ENCODE results near the gene SNTG2. TPM values are rescaled to one million over a fixed set of nuclear protein-coding genes. Genes with fewer than 3 reads are reported as not detected.

The SNTG2 gene
- total and polyA plus RNA-seq, 7 donors = 0.26 to 1.7 (median 0.73) TPM; not detected in 2

GRCh38 chr2:1402064-1402463 is 451.4 kb downstream of the SNTG2 start:
- no peaks in the 10 kb centered on the region for H3K4me1 ChIP-seq
- no peak for TF ChIP-seq CTCF (IDR thresholded peaks at IDR 0.05)
- peaks cover 0 to 3% (median 0%) of the 10 kb centered on the region in 3 donors for H3K27me3 ChIP-seq (ENCODE audit: insufficient read depth in 3 of 3, low read length in 2 of 3)
- no peaks in the 10 kb centered on the region for H3K9me3 ChIP-seq
- ATAC-seq = no peak
- H3K36me3 ChIP-seq (ENCODE audit: insufficient read depth in 1 of 2, low read depth in 1 of 2) = no peaks in the 10 kb centered on the region
- DNase-seq = no peak
- no peak overlapping the region for H3K27ac ChIP-seq
- WGBS, 3 donors = 74 to 83% (median 76%) methylated on average over 9 of the region's 9 CpGs
- H3K4me3 ChIP-seq = no peak overlapping the region
- intact Hi-C loops (cut with DNase I) = no loop called here

- ATAC-seq (no peak), DNase-seq (no peak)
- no peaks in the 10 kb centered on the region for H3K36me3 ChIP-seq (ENCODE audit: insufficient read depth in 1 of 2, low read depth in 1 of 2)
- intact Hi-C loops (cut with DNase I) = no loop called here
- peaks cover 0 to 3% (median 0%) of the 10 kb centered on the region in 3 donors for H3K27me3 ChIP-seq (ENCODE audit: insufficient read depth in 3 of 3, low read length in 2 of 3)
- no peak overlapping the region for H3K27ac ChIP-seq
- H3K9me3 ChIP-seq = no peaks in the 10 kb centered on the region
- H3K4me3 ChIP-seq = no peak overlapping the region
- TF ChIP-seq CTCF (IDR thresholded peaks at IDR 0.05) = no peak
- H3K4me1 ChIP-seq = no peaks in the 10 kb centered on the region
- 60 to 75% (median 63%) methylated on average over 12 of the region's 12 CpGs for WGBS, 3 donors
Observed at GRCh38 chr2:1403565-1403964, 452.9 kb downstream of the SNTG2 start.

- no peak overlapping the region for H3K27ac ChIP-seq
- 71 to 88% (median 87%) methylated on average over 1 of the region's 1 CpG for WGBS, 3 donors
- no peak for DNase-seq
- ATAC-seq = no peak
- intact Hi-C loops (cut with DNase I) = no loop called here
- H3K9me3 ChIP-seq = no peaks in the 10 kb centered on the region
- no peak for TF ChIP-seq CTCF (IDR thresholded peaks at IDR 0.05)
- no peak overlapping the region for H3K4me3 ChIP-seq
- H3K36me3 ChIP-seq (ENCODE audit: insufficient read depth in 1 of 2, low read depth in 1 of 2) = no peaks in the 10 kb centered on the region
- peaks cover 0 to 3% (median 0%) of the 10 kb centered on the region in 3 donors for H3K27me3 ChIP-seq (ENCODE audit: insufficient read depth in 3 of 3, low read length in 2 of 3)
- no peaks in the 10 kb centered on the region for H3K4me1 ChIP-seq
Observed at GRCh38 chr2:1405124-1405523, 454.5 kb downstream of the SNTG2 start.

GRCh38 chr2:1405967-1406366 is 455.3 kb downstream of the SNTG2 start:
- DNase-seq = no peak
- Histone ChIP-seq H3K27me3 (ENCODE audit: insufficient read depth in 3 of 3, low read length in 2 of 3) (peaks cover 0 to 3% (median 0%) of the 10 kb centered on the region in 3 donors), H3K4me3 (no peak overlapping the region), H3K27ac (no peak overlapping the region), H3K36me3 (ENCODE audit: insufficient read depth in 1 of 2, low read depth in 1 of 2) (no peaks in the 10 kb centered on the region), H3K9me3 (no peaks in the 10 kb centered on the region), H3K4me1 (no peaks in the 10 kb centered on the region)
- intact Hi-C loops (cut with DNase I) = no loop called here
- 73 to 79% (median 77%) methylated on average over 3 of the region's 3 CpGs for WGBS, 3 donors
- no peak for TF ChIP-seq CTCF (IDR thresholded peaks at IDR 0.05)
- no peak for ATAC-seq

GRCh38 chr2:1406434-1406833 is 455.8 kb downstream of the SNTG2 start:
- TF ChIP-seq CTCF (IDR thresholded peaks at IDR 0.05) = no peak
- Histone ChIP-seq H3K27ac (no peak overlapping the region), H3K4me3 (no peak overlapping the region), H3K9me3 (no peaks in the 10 kb centered on the region), H3K36me3 (ENCODE audit: insufficient read depth in 1 of 2, low read depth in 1 of 2) (no peaks in the 10 kb centered on the region), H3K27me3 (ENCODE audit: insufficient read depth in 3 of 3, low read length in 2 of 3) (peaks cover 0 to 3% (median 0%) of the 10 kb centered on the region in 3 donors), H3K4me1 (no peaks in the 10 kb centered on the region)
- DNase-seq (no peak), ATAC-seq (no peak)
- intact Hi-C loops (cut with DNase I) = no loop called here
- 81 to 83% (median 81%) methylated on average over 2 of the region's 2 CpGs for WGBS, 3 donors
